ENCODE measurements around the gene BHLHE23. TPM values are rescaled to one million over a fixed set of nuclear protein-coding genes. Genes with fewer than 3 reads are reported as not detected.

Gene BHLHE23
- total RNA-seq, 1 donor = not detected

DNA sequence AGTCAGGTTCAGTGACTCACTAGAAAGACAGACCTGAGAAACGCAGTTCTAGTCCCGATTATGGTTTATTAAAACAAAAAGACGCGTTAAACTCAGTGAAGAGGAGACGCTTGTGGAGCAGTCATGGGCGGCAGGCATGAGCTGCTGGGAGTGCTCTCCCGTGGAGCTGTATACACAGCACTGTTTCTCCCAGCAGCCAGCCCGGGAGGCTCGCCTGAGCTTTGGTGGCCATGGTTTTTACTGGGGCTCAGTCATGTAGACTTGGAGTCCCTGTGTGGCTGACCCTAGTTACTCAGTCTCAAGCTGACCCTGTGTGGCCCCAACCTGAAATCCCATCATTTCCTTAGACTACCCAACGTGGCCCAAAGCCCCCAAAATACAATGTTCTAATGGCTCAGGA, 41.2 kb upstream of the BHLHE23 start:
- TF ChIP-seq, protein P1, sequence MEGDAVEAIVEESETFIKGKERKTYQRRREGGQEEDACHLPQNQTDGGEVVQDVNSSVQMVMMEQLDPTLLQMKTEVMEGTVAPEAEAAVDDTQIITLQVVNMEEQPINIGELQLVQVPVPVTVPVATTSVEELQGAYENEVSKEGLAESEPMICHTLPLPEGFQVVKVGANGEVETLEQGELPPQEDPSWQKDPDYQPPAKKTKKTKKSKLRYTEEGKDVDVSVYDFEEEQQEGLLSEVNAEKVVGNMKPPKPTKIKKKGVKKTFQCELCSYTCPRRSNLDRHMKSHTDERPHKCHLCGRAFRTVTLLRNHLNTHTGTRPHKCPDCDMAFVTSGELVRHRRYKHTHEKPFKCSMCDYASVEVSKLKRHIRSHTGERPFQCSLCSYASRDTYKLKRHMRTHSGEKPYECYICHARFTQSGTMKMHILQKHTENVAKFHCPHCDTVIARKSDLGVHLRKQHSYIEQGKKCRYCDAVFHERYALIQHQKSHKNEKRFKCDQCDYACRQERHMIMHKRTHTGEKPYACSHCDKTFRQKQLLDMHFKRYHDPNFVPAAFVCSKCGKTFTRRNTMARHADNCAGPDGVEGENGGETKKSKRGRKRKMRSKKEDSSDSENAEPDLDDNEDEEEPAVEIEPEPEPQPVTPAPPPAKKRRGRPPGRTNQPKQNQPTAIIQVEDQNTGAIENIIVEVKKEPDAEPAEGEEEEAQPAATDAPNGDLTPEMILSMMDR (IDR thresholded peaks at IDR 0.05; ENCODE audit: insufficient read depth, low read depth, low read length) = no peak
- H3K4me3 ChIP-seq (ENCODE audit: low read depth, low read length) = no peak overlapping the region
- no peak for DNase-seq (ENCODE audit: low read depth)

- TF ChIP-seq, protein P1 (IDR thresholded peaks at IDR 0.05; ENCODE audit: insufficient read depth, low read depth, low read length) = no peak
- DNase-seq (ENCODE audit: low read depth) = no peak
Observed at GRCh38 chr20:63047267-63047666, 40.5 kb upstream of the BHLHE23 start.

DNA sequence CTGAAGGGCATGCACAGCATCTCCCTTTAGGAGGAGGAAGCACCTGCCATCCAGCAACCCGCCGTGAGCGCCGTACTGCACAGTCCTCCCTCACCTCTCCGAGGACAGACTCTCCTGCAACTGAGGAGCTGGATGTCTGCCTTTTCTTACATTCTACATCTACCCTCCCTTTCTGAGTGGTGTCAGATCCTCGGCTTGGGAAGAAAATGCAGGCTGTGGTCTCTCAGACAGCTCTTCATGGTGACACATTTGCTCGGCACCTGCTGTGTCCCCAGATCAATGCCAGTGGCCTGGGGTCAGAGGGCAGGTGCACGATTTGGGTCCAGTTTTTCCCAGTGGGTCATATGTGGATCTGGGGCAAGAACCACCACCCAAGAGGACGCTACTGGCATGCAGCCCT, 40.1 kb upstream of the BHLHE23 start:
- H3K4me3 ChIP-seq (ENCODE audit: low read depth, low read length) = no peak overlapping the region
- no peak for DNase-seq (ENCODE audit: low read depth)
- TF ChIP-seq, protein P1 (IDR thresholded peaks at IDR 0.05; ENCODE audit: insufficient read depth, low read depth, low read length) = no peak

More at GRCh38 chr20:63047267-63047666, 40.5 kb upstream of the BHLHE23 start:
- no peak overlapping the region for H3K4me3 ChIP-seq (ENCODE audit: low read depth, low read length)

- DNase-seq (ENCODE audit: low read depth) = no peak
- TF ChIP-seq, protein P1 (IDR thresholded peaks at IDR 0.05; ENCODE audit: insufficient read depth, low read depth, low read length) = no peak
- no peak overlapping the region for H3K4me3 ChIP-seq (ENCODE audit: low read depth, low read length)
Observed at GRCh38 chr20:63045991-63046390, 39.2 kb upstream of the BHLHE23 start.

- TF ChIP-seq, protein P1 (IDR thresholded peaks at IDR 0.05; ENCODE audit: insufficient read depth, low read depth, low read length) = no peak
- H3K4me3 ChIP-seq (ENCODE audit: low read depth, low read length) = no peak overlapping the region
- no peak for DNase-seq (ENCODE audit: low read depth)
Observed at GRCh38 chr20:63045401-63045800, 38.6 kb upstream of the BHLHE23 start.

GRCh38 chr20:63044605-63045004, 37.8 kb upstream of the BHLHE23 start:
- TF ChIP-seq, protein P1 (IDR thresholded peaks at IDR 0.05; ENCODE audit: insufficient read depth, low read depth, low read length) = no peak
- DNase-seq (ENCODE audit: low read depth) = no peak
- no peak overlapping the region for H3K4me3 ChIP-seq (ENCODE audit: low read depth, low read length)

DNA sequence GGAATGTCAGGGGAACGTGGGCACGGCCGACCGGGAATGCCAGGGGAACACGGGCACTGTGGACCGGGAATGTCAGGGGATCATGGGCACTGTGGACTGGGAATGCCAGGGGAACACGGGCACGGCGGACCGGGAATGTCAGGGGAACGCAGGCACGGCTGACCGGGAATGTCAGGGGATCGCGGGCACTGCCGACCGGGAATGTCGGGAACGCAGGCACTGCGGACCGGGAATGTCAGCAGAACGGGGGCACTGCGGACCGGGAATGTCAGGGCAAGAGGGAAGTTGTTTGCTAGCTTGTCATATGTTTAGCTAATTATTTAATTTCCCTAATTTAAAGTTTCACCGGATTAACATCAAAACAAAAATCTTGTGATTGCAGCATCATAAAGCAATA, 37.4 kb upstream of the BHLHE23 start:
- TF ChIP-seq, protein P1 (IDR thresholded peaks at IDR 0.05; ENCODE audit: insufficient read depth, low read depth, low read length) = no peak
- no peak for DNase-seq (ENCODE audit: low read depth)
- H3K4me3 ChIP-seq (ENCODE audit: low read depth, low read length) = no peak overlapping the region

Measured in fibroblast of villous mesenchyme (primary cell).